HG03460 (cell line): ENCODE data around the gene VAPA.

Source experiments
- ATAC-seq: cut with Tn5 transposase; IDR thresholded peaks from one replicate; pipeline ENCODE4 v1.9.1; 2021; ENCODE audit not compliant: unreplicated experiment

Gene VAPA

GRCh38 chr18:9933865-9934264 is 20.0 kb downstream of the VAPA start:
- no peak for ATAC-seq

GRCh38 chr18:9934274-9934673 is 20.5 kb downstream of the VAPA start:
- ATAC-seq: no peak

DNA sequence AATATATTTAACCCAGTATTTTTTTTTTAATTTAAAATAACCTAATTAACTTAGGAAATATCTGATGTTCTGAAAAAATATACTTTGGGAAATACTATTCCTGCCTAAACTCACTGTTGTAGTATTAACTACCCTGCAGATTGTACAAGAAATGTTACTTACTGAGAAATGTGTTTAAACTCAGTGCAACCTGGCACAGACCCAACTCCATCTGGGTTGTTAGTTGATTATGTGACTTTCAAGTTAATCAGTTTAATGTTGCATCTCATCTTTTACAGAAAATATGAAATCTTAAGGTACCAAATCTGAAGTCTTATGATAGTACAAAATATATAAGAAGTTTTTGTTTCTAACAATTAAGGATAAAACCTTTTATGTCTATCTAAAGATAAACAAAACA is 27.3 kb downstream of the VAPA start:
- no peak for ATAC-seq

GRCh38 chr18:9941660-9942059 is 27.8 kb downstream of the VAPA start:
- no peak for ATAC-seq

DNA sequence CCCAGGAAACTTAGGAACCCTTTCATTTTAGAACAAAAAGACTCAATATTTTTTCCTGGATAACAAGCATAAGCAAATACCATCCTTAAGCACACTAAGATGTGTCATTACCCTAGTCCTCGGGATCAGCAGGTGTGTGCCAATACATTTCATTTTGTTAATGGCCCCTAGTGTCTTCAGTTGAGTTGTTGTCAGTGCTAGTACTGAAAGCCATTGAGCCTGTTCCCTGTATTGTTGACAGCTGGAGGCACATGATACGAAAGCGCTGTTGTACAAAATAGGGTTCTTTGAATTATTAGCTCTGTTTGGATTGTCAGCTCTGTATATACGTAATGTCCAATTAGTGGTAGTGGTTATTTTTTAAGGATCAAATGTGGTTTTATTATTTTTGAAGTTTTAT is 29.5 kb downstream of the VAPA start:
- no peak for ATAC-seq

GRCh38 chr18:9944805-9945204 is 31.0 kb downstream of the VAPA start:
- no peak for ATAC-seq

DNA sequence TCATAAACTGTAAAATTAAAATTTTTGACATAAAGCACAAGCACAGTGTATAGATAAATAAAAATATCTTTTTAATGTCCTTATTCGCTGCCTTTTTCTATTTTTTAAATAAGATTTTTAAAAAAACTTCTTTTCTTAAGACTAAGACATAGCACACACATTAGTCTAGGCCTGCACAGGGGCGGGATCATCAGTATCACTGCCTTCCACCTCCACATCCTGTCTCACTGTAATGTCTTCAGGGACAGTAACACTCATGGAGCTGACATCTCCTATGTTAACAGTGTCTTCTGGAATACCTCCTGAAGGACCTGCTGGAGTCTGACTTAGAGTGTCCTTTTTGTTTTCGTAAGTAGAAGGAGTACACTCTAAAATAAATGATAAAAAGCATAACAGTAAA is 33.0 kb downstream of the VAPA start:
- no peak for ATAC-seq

- no peak for ATAC-seq
Observed at GRCh38 chr18:9947248-9947647, 33.4 kb downstream of the VAPA start.

DNA sequence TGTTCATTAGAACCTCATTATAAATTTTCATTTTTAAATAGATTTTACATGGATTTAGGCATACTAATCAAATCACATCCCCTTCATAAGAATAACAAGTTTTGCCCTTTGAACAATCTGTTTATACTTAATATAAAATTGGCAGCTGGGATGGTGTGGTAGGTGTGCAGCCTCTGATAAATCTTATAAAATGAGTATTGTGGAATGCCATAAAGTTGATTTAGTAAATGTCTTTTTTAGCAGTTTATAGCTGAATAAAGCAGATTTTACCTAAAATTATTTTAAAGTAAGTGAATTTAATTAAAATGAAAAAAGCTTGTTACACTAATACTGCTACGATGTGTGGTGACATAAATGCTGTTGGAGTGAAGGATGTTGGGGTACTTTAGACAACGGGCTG is 35.5 kb downstream of the VAPA start:
- no peak for ATAC-seq

GRCh38 chr18:9949861-9950260 is 36.0 kb downstream of the VAPA start:
- no peak for ATAC-seq

DNA sequence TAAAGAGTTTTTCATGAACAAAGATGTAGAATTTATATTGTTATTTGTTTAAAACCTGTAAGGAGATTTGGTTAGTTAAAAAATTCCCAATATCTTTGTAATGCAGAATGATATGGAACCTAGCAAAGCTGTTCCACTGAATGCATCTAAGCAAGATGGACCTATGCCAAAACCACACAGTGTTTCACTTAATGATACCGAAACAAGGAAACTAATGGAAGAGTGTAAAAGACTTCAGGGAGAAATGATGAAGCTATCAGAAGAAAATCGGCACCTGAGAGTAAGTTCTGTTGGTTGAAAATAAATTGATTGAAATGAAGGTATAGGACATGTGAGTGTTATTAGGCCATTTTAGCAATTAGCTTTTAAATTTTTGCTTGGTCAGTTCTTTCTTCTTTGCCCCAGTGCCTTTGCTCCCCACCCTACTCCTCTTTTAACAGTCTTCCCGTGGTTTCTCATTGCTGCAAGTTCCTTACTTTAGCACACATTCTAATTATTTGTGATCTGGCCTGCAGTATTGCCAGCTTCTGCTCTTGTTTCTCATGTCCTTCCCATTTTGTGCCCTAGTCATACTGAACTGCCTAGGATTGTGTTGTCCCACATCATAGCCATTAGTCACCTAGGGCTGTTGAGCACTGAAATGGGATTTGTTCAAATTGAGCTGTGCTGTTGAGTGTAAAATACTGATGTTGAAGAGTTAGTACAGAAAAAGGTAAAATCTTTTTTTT is 36.6 kb downstream of the VAPA start:
- ATAC-seq: no peak

DNA sequence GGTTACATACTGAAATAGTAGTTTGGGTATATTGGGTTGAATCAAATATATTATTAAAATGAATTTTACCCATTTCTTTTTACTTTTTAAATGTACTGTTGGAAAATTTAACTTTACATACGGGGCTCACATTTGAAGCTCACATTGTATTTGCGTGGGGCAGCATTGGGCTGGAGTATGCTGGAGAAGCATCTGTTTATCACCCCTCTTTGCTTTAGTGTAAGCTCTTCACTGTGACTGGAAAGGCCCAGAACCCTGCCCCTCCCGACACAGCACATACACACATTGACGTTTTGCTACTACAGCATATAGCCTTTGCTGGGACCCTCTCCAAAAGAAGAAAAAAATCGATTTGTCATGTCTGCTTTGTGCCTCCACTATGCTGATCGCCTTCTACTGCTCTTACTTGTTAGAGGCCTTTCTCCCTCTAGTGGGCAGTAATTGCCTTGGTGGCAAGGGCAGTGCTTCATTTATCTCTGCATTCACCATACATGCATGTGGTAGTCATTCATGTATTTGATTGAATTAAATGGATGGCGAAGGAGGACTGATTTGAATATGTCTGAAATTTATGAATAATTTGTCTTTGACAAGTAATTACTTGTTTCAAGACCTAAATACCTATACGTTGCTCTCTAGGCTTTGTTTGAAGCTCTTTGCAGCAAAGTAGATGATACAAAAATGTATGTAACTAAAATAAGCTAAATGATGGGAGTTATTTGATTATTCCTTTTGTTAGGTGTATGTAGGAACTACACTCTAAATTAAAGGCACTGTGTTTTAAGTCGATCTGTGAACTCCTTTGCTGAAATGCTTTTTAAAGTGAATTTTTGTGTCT is 37.4 kb downstream of the VAPA start:
- ATAC-seq: no peak

GRCh38 chr18:9952633-9953416 is 39.0 kb downstream of the VAPA start:
- no peak for ATAC-seq

- no peak for ATAC-seq
Observed at GRCh38 chr18:9958861-9959399, 45.1 kb downstream of the VAPA start.

GRCh38 chr18:9959564-9959963 is 45.7 kb downstream of the VAPA start:
- no peak for ATAC-seq

- ATAC-seq: no peak
Observed at GRCh38 chr18:9960258-9960904, 46.6 kb downstream of the VAPA start.

DNA sequence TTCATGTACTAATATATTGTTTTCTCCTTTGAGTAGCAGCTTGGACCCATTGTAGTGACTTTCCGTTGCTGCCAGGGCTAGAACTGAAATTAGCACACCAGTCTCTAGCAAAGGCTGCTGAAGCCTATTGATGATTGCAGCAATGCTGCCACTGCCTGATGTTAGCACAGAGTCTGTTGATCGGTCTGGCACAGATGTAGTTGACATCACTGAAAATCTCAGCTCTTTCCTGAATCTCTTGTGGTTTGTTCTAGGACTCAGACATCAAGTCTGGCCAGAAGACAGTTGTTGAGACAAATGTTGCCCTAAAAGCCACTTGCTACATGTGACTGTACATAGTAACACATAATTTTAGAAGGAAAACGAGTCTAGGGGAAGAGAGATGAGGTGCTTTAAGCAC is 47.2 kb downstream of the VAPA start:
- no peak for ATAC-seq

- no peak for ATAC-seq
Observed at GRCh38 chr18:9965711-9966624, 52.2 kb downstream of the VAPA start.

- no peak for ATAC-seq
Observed at GRCh38 chr18:9968081-9968848, 54.4 kb downstream of the VAPA start.
